Measurements from ENCODE around the gene SLC35B1.
A peak's percentile ranks its signal among the peaks of the same experiment; 100 is the strongest.
"Not testable (repeated sequence)": the region's sequence is repeated elsewhere in the genome, so short reads cannot be mapped to it uniquely, and the experiment has no call there.

Gene SLC35B1

GRCh38 chr17:49741692-49742076 lies 33.9 kb upstream of the SLC35B1 start:
- peaks cover 16% of the 10 kb centered on the region for H3K36me3 Mint-ChIP-seq
- no peaks in the 10 kb centered on the region for H3K9me3 Mint-ChIP-seq
- ATAC-seq (no peak), DNase-seq (ENCODE audit: low spot score in 2 of 2) (no peak)
- H3K4me1 Mint-ChIP-seq = peaks cover 84% of the 10 kb centered on the region
- peak overlapping the region; percentile 98 for H3K27ac Mint-ChIP-seq
- H3K4me3 Mint-ChIP-seq = peak overlapping the region; percentile 92

GRCh38 chr17:49741009-49741691 lies 33.4 kb upstream of the SLC35B1 start:
- peak; percentile 35 for ATAC-seq
- Mint-ChIP-seq H3K9me3 (no peaks in the 10 kb centered on the region), H3K4me3 (peak overlapping the region; percentile 92), H3K36me3 (peaks cover 20% of the 10 kb centered on the region), H3K27ac (peak overlapping the region; percentile 98), H3K4me1 (peaks cover 84% of the 10 kb centered on the region)
- DNase-seq (ENCODE audit: low spot score in 2 of 2) = no peak

GRCh38 chr17:49739641-49740271 lies 32.0 kb upstream of the SLC35B1 start:
- Mint-ChIP-seq H3K9me3 (no peaks in the 10 kb centered on the region), H3K4me1 (peaks cover 80% of the 10 kb centered on the region), H3K36me3 (peaks cover 16% of the 10 kb centered on the region), H3K4me3 (peak overlapping the region; percentile 92), H3K27ac (peak overlapping the region; percentile 98)
- peak; percentile 64 to 90 for DNase-seq (ENCODE audit: low spot score in 2 of 2)
- ATAC-seq = peak; percentile 94

GRCh38 chr17:49738456-49739163 lies 30.8 kb upstream of the SLC35B1 start:
- no peaks in the 10 kb centered on the region for H3K9me3 Mint-ChIP-seq

GRCh38 chr17:49734515-49735490 lies 27.0 kb upstream of the SLC35B1 start:
- DNase-seq (ENCODE audit: low spot score in 2 of 2) = no peak
- no peak overlapping the region for H3K4me3 Mint-ChIP-seq
- H3K27ac Mint-ChIP-seq = peak overlapping the region; percentile 50
- no peaks in the 10 kb centered on the region for H3K9me3 Mint-ChIP-seq
- no peak for ATAC-seq
- peaks cover 72% of the 10 kb centered on the region for H3K4me1 Mint-ChIP-seq
- peaks cover 35% of the 10 kb centered on the region for H3K36me3 Mint-ChIP-seq

More at GRCh38 chr17:49738456-49739163, 30.8 kb upstream of the SLC35B1 start:
- no peak for ATAC-seq
- H3K36me3 Mint-ChIP-seq = peaks cover 16% of the 10 kb centered on the region
- H3K27ac Mint-ChIP-seq = peak overlapping the region; percentile 98
- no peak for DNase-seq (ENCODE audit: low spot score in 2 of 2)
- peaks cover 83% of the 10 kb centered on the region for H3K4me1 Mint-ChIP-seq
- H3K4me3 Mint-ChIP-seq = peak overlapping the region; percentile 92

- H3K36me3 Mint-ChIP-seq = peaks cover 37% of the 10 kb centered on the region
- ATAC-seq (no peak), DNase-seq (ENCODE audit: low spot score in 2 of 2) (no peak)
- H3K4me3 Mint-ChIP-seq = peak overlapping the region; percentile 15
- no peaks in the 10 kb centered on the region for H3K9me3 Mint-ChIP-seq
- peak overlapping the region; percentile 71 for H3K27ac Mint-ChIP-seq
- peaks cover 58% of the 10 kb centered on the region for H3K4me1 Mint-ChIP-seq
Measured at GRCh38 chr17:49731435-49731831, 23.7 kb upstream of the SLC35B1 start.

GRCh38 chr17:49730785-49731434 lies 23.1 kb upstream of the SLC35B1 start:
- peak overlapping the region; percentile 15 for H3K4me3 Mint-ChIP-seq
- no peak for DNase-seq (ENCODE audit: low spot score in 2 of 2)
- peak; percentile 79 for ATAC-seq

GRCh38 chr17:49730078-49730784 lies 22.5 kb upstream of the SLC35B1 start:
- peak overlapping the region; percentile 71 for H3K27ac Mint-ChIP-seq
- no peak for ATAC-seq
- DNase-seq (ENCODE audit: low spot score in 2 of 2) = no peak
- H3K9me3 Mint-ChIP-seq = peaks cover 3% of the 10 kb centered on the region
- H3K4me3 Mint-ChIP-seq = no peak overlapping the region
- peaks cover 57% of the 10 kb centered on the region for H3K4me1 Mint-ChIP-seq
- peaks cover 46% of the 10 kb centered on the region for H3K36me3 Mint-ChIP-seq

More at GRCh38 chr17:49730785-49731434, 23.1 kb upstream of the SLC35B1 start:
- H3K27ac Mint-ChIP-seq = peak overlapping the region; percentile 71
- no peaks in the 10 kb centered on the region for H3K9me3 Mint-ChIP-seq
- H3K36me3 Mint-ChIP-seq = peaks cover 39% of the 10 kb centered on the region
- H3K4me1 Mint-ChIP-seq = peaks cover 55% of the 10 kb centered on the region

GRCh38 chr17:49729069-49729468 lies 21.3 kb upstream of the SLC35B1 start:
- Mint-ChIP-seq H3K4me1 (peaks cover 60% of the 10 kb centered on the region), H3K36me3 (peaks cover 57% of the 10 kb centered on the region), H3K27ac (peak overlapping the region; percentile 71), H3K9me3 (peaks cover 3% of the 10 kb centered on the region), H3K4me3 (no peak overlapping the region)
- no peak for DNase-seq (ENCODE audit: low spot score in 2 of 2)
- ATAC-seq = no peak

GRCh38 chr17:49728425-49728824 lies 20.7 kb upstream of the SLC35B1 start:
- DNase-seq (ENCODE audit: low spot score in 2 of 2) (no peak), ATAC-seq (peak; percentile 62)
- peak overlapping the region; percentile 71 for H3K27ac Mint-ChIP-seq
- peaks cover 3% of the 10 kb centered on the region for H3K9me3 Mint-ChIP-seq
- no peak overlapping the region for H3K4me3 Mint-ChIP-seq
- peaks cover 59% of the 10 kb centered on the region for H3K36me3 Mint-ChIP-seq
- peaks cover 66% of the 10 kb centered on the region for H3K4me1 Mint-ChIP-seq

GRCh38 chr17:49727380-49727779 lies 19.6 kb upstream of the SLC35B1 start:
- no peak overlapping the region for H3K4me3 Mint-ChIP-seq
- peak overlapping the region; percentile 71 for H3K27ac Mint-ChIP-seq
- no peak for DNase-seq (ENCODE audit: low spot score in 2 of 2)
- no peak for ATAC-seq
- H3K36me3 Mint-ChIP-seq = peaks cover 55% of the 10 kb centered on the region
- H3K4me1 Mint-ChIP-seq = peaks cover 66% of the 10 kb centered on the region
- H3K9me3 Mint-ChIP-seq = peaks cover 3% of the 10 kb centered on the region

GRCh38 chr17:49725452-49726130 lies 17.8 kb upstream of the SLC35B1 start:
- peaks cover 57% of the 10 kb centered on the region for H3K4me1 Mint-ChIP-seq

GRCh38 chr17:49724552-49724951 lies 16.8 kb upstream of the SLC35B1 start:
- peaks cover 47% of the 10 kb centered on the region for H3K4me1 Mint-ChIP-seq
- H3K36me3 Mint-ChIP-seq = peaks cover 67% of the 10 kb centered on the region
- DNase-seq (ENCODE audit: low spot score in 2 of 2); ATAC-seq; H3K9me3 Mint-ChIP-seq; H3K4me3 Mint-ChIP-seq: not testable (repeated sequence)
- peak overlapping the region; percentile 72 for H3K27ac Mint-ChIP-seq

More at GRCh38 chr17:49725452-49726130, 17.8 kb upstream of the SLC35B1 start:
- peaks cover 56% of the 10 kb centered on the region for H3K36me3 Mint-ChIP-seq
- ATAC-seq (no peak), DNase-seq (ENCODE audit: low spot score in 2 of 2) (no peak)
- H3K4me3 Mint-ChIP-seq = no peak overlapping the region
- H3K27ac Mint-ChIP-seq = peak overlapping the region; percentile 72
- peaks cover 3% of the 10 kb centered on the region for H3K9me3 Mint-ChIP-seq
